Measurements from ENCODE around the gene ADAMTSL2. TPM values are rescaled to one million over a fixed set of nuclear protein-coding genes. Genes with fewer than 3 reads are reported as not detected.

ADAMTSL2 gene
- total RNA-seq, 1 donor: 0.10 TPM

- Histone ChIP-seq H3K9me3 (ENCODE audit: low read depth, low read length) (peaks cover 12% of the 10 kb centered on the region), H3K27me3 (ENCODE audit: insufficient read depth, low read length) (no peaks in the 10 kb centered on the region), H3K4me1 (ENCODE audit: insufficient read depth, low read length) (no peaks in the 10 kb centered on the region), H3K4me3 (ENCODE audit: low read length) (no peak overlapping the region)
These were observed 62.9 kb downstream of the ADAMTSL2 start for GRCh38 chr9:133597316-133597957.

- H3K4me3 ChIP-seq (ENCODE audit: low read length): no peak overlapping the region
- no peaks in the 10 kb centered on the region for H3K4me1 ChIP-seq (ENCODE audit: insufficient read depth, low read length)
- H3K9me3 ChIP-seq (ENCODE audit: low read depth, low read length): peaks cover 12% of the 10 kb centered on the region
- no peaks in the 10 kb centered on the region for H3K27me3 ChIP-seq (ENCODE audit: insufficient read depth, low read length)
These were observed 64.5 kb downstream of the ADAMTSL2 start for GRCh38 chr9:133598978-133599377.

GRCh38 chr9:133599470-133600173 lies 65.1 kb downstream of the ADAMTSL2 start:
- peaks cover 12% of the 10 kb centered on the region for H3K9me3 ChIP-seq (ENCODE audit: low read depth, low read length)
- H3K4me3 ChIP-seq (ENCODE audit: low read length): no peak overlapping the region
- H3K27me3 ChIP-seq (ENCODE audit: insufficient read depth, low read length): no peaks in the 10 kb centered on the region
- H3K4me1 ChIP-seq (ENCODE audit: insufficient read depth, low read length): no peaks in the 10 kb centered on the region

GRCh38 chr9:133600739-133601138 lies 66.2 kb downstream of the ADAMTSL2 start:
- Histone ChIP-seq H3K9me3 (ENCODE audit: low read depth, low read length) (peaks cover 12% of the 10 kb centered on the region), H3K27me3 (ENCODE audit: insufficient read depth, low read length) (no peaks in the 10 kb centered on the region), H3K4me1 (ENCODE audit: insufficient read depth, low read length) (no peaks in the 10 kb centered on the region), H3K4me3 (ENCODE audit: low read length) (no peak overlapping the region)

- no peaks in the 10 kb centered on the region for H3K27me3 ChIP-seq (ENCODE audit: insufficient read depth, low read length)
- peaks cover 11% of the 10 kb centered on the region for H3K9me3 ChIP-seq (ENCODE audit: low read depth, low read length)
- no peak overlapping the region for H3K4me3 ChIP-seq (ENCODE audit: low read length)
- H3K4me1 ChIP-seq (ENCODE audit: insufficient read depth, low read length): no peaks in the 10 kb centered on the region
These were observed 67.2 kb downstream of the ADAMTSL2 start for GRCh38 chr9:133601746-133602145.

GRCh38 chr9:133602277-133602676 lies 67.8 kb downstream of the ADAMTSL2 start:
- no peaks in the 10 kb centered on the region for H3K27me3 ChIP-seq (ENCODE audit: insufficient read depth, low read length)
- no peaks in the 10 kb centered on the region for H3K4me1 ChIP-seq (ENCODE audit: insufficient read depth, low read length)
- no peak overlapping the region for H3K4me3 ChIP-seq (ENCODE audit: low read length)
- H3K9me3 ChIP-seq (ENCODE audit: low read depth, low read length): peaks cover 5% of the 10 kb centered on the region

GRCh38 chr9:133603135-133603927 lies 68.8 kb downstream of the ADAMTSL2 start:
- Histone ChIP-seq H3K9me3 (ENCODE audit: low read depth, low read length) (no peaks in the 10 kb centered on the region), H3K4me3 (ENCODE audit: low read length) (no peak overlapping the region), H3K27me3 (ENCODE audit: insufficient read depth, low read length) (peaks cover 3% of the 10 kb centered on the region), H3K4me1 (ENCODE audit: insufficient read depth, low read length) (no peaks in the 10 kb centered on the region)

- Histone ChIP-seq H3K27me3 (ENCODE audit: insufficient read depth, low read length) (peaks cover 6% of the 10 kb centered on the region), H3K4me3 (ENCODE audit: low read length) (no peak overlapping the region), H3K9me3 (ENCODE audit: low read depth, low read length) (no peaks in the 10 kb centered on the region), H3K4me1 (ENCODE audit: insufficient read depth, low read length) (no peaks in the 10 kb centered on the region)
These were observed 69.7 kb downstream of the ADAMTSL2 start for GRCh38 chr9:133604214-133604613.

- Histone ChIP-seq H3K4me3 (ENCODE audit: low read length) (no peak overlapping the region), H3K9me3 (ENCODE audit: low read depth, low read length) (no peaks in the 10 kb centered on the region), H3K27me3 (ENCODE audit: insufficient read depth, low read length) (peaks cover 8% of the 10 kb centered on the region), H3K4me1 (ENCODE audit: insufficient read depth, low read length) (no peaks in the 10 kb centered on the region)
These were observed 70.4 kb downstream of the ADAMTSL2 start for GRCh38 chr9:133604856-133605255.

GRCh38 chr9:133605446-133605845 lies 70.9 kb downstream of the ADAMTSL2 start:
- Histone ChIP-seq H3K4me1 (ENCODE audit: insufficient read depth, low read length) (no peaks in the 10 kb centered on the region), H3K9me3 (ENCODE audit: low read depth, low read length) (no peaks in the 10 kb centered on the region), H3K27me3 (ENCODE audit: insufficient read depth, low read length) (peaks cover 9% of the 10 kb centered on the region), H3K4me3 (ENCODE audit: low read length) (no peak overlapping the region)

- Histone ChIP-seq H3K4me1 (ENCODE audit: insufficient read depth, low read length) (no peaks in the 10 kb centered on the region), H3K27me3 (ENCODE audit: insufficient read depth, low read length) (peaks cover 9% of the 10 kb centered on the region)
These were observed 71.6 kb downstream of the ADAMTSL2 start for GRCh38 chr9:133605856-133606707.

GRCh38 chr9:133606708-133607025 lies 72.2 kb downstream of the ADAMTSL2 start:
- Histone ChIP-seq H3K9me3 (ENCODE audit: low read depth, low read length) (no peaks in the 10 kb centered on the region), H3K4me3 (ENCODE audit: low read length) (no peak overlapping the region), H3K27me3 (ENCODE audit: insufficient read depth, low read length) (peaks cover 9% of the 10 kb centered on the region), H3K4me1 (ENCODE audit: insufficient read depth, low read length) (no peaks in the 10 kb centered on the region)

More at GRCh38 chr9:133605856-133606707, 71.6 kb downstream of the ADAMTSL2 start:
- no peaks in the 10 kb centered on the region for H3K9me3 ChIP-seq (ENCODE audit: low read depth, low read length)
- H3K4me3 ChIP-seq (ENCODE audit: low read length): no peak overlapping the region

GRCh38 chr9:133607381-133607780 lies 72.9 kb downstream of the ADAMTSL2 start:
- H3K4me1 ChIP-seq (ENCODE audit: insufficient read depth, low read length): no peaks in the 10 kb centered on the region
- peaks cover 9% of the 10 kb centered on the region for H3K27me3 ChIP-seq (ENCODE audit: insufficient read depth, low read length)
- H3K4me3 ChIP-seq (ENCODE audit: low read length): no peak overlapping the region
- H3K9me3 ChIP-seq (ENCODE audit: low read depth, low read length): no peaks in the 10 kb centered on the region

GRCh38 chr9:133607976-133608375 lies 73.5 kb downstream of the ADAMTSL2 start:
- no peaks in the 10 kb centered on the region for H3K4me1 ChIP-seq (ENCODE audit: insufficient read depth, low read length)
- H3K4me3 ChIP-seq (ENCODE audit: low read length): no peak overlapping the region
- peaks cover 9% of the 10 kb centered on the region for H3K27me3 ChIP-seq (ENCODE audit: insufficient read depth, low read length)
- no peaks in the 10 kb centered on the region for H3K9me3 ChIP-seq (ENCODE audit: low read depth, low read length)

- Histone ChIP-seq H3K4me3 (ENCODE audit: low read length) (no peak overlapping the region), H3K4me1 (ENCODE audit: insufficient read depth, low read length) (no peaks in the 10 kb centered on the region), H3K27me3 (ENCODE audit: insufficient read depth, low read length) (peaks cover 9% of the 10 kb centered on the region), H3K9me3 (ENCODE audit: low read depth, low read length) (no peaks in the 10 kb centered on the region)
These were observed 73.9 kb downstream of the ADAMTSL2 start for GRCh38 chr9:133608382-133608781.
